ENCODE results near the gene DCAF7. TPM values are rescaled to one million over a fixed set of nuclear protein-coding genes. Genes with fewer than 3 reads are reported as not detected.

The DCAF7 gene
- total RNA-seq, 1 experiment from 2014 or later: 91.5 TPM

DNA sequence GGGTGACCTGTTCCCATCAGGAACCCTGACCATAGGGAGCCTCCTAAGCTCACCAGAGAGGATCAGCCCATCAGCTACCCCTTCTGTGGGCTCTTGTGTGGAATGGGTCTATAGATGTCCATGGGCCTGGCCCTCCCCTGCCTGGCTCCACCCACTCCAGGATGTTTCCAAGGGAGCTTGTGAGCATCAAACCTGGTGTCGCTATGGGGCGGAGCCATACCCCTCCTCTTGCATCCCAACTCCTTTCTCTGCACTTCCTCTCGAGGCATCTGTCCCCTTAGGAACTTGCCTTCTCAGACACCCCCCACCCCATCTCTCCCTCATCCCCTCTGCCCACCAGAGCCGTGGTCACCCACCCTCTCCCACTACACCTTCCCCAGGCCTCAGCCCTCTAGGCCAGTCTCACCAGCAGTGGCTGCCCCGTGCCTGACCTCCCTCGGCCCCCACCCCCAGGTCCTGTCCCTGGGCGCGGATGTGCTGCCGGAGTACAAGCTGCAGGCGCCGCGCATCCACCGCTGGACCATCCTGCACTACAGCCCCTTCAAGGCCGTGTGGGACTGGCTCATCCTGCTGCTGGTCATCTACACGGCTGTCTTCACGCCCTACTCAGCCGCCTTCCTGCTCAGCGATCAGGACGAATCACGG, 16.7 kb upstream of the DCAF7 start (continued):
- TF ChIP-seq AFF4 (CRISPR knock-in tag; IDR thresholded peaks at IDR 0.05; ENCODE audit: borderline replicate concordance) (no peak), E2F4 (CRISPR knock-in tag; IDR thresholded peaks at IDR 0.05; ENCODE audit: borderline replicate concordance, low read depth) (no peak), ZNF671 (CRISPR knock-in tag; IDR thresholded peaks at IDR 0.05) (no peak), NR2C2 (CRISPR knock-in tag; IDR thresholded peaks at IDR 0.05) (no peak), ZNF396 (CRISPR knock-in tag; IDR thresholded peaks at IDR 0.05; ENCODE audit: borderline replicate concordance) (no peak), ZNF232 (CRISPR knock-in tag; IDR thresholded peaks at IDR 0.05) (no peak), ETV6 (CRISPR knock-in tag; IDR thresholded peaks at IDR 0.05) (no peak), ESRRA (CRISPR knock-in tag; IDR thresholded peaks at IDR 0.05; ENCODE audit: borderline replicate concordance) (no peak)
- TF ChIP-seq, protein P1, sequence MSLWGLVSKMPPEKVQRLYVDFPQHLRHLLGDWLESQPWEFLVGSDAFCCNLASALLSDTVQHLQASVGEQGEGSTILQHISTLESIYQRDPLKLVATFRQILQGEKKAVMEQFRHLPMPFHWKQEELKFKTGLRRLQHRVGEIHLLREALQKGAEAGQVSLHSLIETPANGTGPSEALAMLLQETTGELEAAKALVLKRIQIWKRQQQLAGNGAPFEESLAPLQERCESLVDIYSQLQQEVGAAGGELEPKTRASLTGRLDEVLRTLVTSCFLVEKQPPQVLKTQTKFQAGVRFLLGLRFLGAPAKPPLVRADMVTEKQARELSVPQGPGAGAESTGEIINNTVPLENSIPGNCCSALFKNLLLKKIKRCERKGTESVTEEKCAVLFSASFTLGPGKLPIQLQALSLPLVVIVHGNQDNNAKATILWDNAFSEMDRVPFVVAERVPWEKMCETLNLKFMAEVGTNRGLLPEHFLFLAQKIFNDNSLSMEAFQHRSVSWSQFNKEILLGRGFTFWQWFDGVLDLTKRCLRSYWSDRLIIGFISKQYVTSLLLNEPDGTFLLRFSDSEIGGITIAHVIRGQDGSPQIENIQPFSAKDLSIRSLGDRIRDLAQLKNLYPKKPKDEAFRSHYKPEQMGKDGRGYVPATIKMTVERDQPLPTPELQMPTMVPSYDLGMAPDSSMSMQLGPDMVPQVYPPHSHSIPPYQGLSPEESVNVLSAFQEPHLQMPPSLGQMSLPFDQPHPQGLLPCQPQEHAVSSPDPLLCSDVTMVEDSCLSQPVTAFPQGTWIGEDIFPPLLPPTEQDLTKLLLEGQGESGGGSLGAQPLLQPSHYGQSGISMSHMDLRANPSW (CRISPR knock-in tag; conservative IDR thresholded peaks at IDR 0.05; ENCODE audit: low read depth): no peak
- TF ChIP-seq, protein P2, sequence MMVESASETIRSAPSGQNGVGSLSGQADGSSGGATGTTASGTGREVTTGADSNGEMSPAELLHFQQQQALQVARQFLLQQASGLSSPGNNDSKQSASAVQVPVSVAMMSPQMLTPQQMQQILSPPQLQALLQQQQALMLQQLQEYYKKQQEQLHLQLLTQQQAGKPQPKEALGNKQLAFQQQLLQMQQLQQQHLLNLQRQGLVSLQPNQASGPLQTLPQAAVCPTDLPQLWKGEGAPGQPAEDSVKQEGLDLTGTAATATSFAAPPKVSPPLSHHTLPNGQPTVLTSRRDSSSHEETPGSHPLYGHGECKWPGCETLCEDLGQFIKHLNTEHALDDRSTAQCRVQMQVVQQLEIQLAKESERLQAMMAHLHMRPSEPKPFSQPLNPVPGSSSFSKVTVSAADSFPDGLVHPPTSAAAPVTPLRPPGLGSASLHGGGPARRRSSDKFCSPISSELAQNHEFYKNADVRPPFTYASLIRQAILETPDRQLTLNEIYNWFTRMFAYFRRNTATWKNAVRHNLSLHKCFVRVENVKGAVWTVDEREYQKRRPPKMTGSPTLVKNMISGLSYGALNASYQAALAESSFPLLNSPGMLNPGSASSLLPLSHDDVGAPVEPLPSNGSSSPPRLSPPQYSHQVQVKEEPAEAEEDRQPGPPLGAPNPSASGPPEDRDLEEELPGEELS (CRISPR knock-in tag; IDR thresholded peaks at IDR 0.05): no peak
- TF ChIP-seq, protein P3, sequence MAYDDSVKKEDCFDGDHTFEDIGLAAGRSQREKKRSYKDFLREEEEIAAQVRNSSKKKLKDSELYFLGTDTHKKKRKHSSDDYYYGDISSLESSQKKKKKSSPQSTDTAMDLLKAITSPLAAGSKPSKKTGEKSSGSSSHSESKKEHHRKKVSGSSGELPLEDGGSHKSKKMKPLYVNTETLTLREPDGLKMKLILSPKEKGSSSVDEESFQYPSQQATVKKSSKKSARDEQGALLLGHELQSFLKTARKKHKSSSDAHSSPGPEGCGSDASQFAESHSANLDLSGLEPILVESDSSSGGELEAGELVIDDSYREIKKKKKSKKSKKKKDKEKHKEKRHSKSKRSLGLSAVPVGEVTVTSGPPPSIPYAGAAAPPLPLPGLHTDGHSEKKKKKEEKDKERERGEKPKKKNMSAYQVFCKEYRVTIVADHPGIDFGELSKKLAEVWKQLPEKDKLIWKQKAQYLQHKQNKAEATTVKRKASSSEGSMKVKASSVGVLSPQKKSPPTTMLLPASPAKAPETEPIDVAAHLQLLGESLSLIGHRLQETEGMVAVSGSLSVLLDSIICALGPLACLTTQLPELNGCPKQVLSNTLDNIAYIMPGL (CRISPR knock-in tag; IDR thresholded peaks at IDR 0.05): no peak

DNA sequence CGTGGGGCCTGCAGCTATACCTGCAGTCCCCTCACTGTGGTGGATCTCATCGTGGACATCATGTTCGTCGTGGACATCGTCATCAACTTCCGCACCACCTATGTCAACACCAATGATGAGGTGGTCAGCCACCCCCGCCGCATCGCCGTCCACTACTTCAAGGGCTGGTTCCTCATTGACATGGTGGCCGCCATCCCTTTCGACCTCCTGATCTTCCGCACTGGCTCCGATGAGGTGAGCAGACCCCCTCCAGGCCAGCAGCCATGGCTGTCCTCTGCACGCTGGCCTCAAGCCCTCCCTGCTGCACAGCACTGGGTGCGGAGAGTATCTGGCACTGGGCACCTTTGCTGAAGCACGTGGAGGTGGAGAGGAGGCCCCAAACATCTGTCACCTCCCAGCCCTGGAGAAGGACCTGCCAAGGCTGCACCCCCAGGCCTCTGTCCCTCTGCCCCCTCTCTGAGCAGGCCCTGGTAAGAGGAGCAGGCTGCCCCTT, 16.2 kb upstream of the DCAF7 start:
- H3K4me3 Mint-ChIP-seq: no peak overlapping the region
- H3K27ac Mint-ChIP-seq: no peak overlapping the region
- H3K9me3 Mint-ChIP-seq: no peaks in the 10 kb centered on the region
- peaks cover 11% of the 10 kb centered on the region for H3K27me3 Mint-ChIP-seq (ENCODE audit: low read depth)
- ATAC-seq (no peak), DNase-seq (ENCODE audit: low spot score) (no peak)
- H3K36me3 Mint-ChIP-seq: no peaks in the 10 kb centered on the region
- CTCF ChIA-PET: interaction anchor here (0.6 kb wide), 1 partner anchor 39 kb away, joined by 3 read pairs; no protein-coding TSS in a partner anchor
- H3K4me1 Mint-ChIP-seq: peaks cover 18% of the 10 kb centered on the region
- TF ChIP-seq ZNF263 (CRISPR knock-in tag; IDR thresholded peaks at IDR 0.05; ENCODE audit: low read depth) (no peak), MYBL2 (CRISPR knock-in tag; IDR thresholded peaks at IDR 0.05) (no peak), NR2C2 (CRISPR knock-in tag; IDR thresholded peaks at IDR 0.05) (no peak), ZNF671 (CRISPR knock-in tag; IDR thresholded peaks at IDR 0.05) (no peak)
- TF ChIP-seq, protein P4, sequence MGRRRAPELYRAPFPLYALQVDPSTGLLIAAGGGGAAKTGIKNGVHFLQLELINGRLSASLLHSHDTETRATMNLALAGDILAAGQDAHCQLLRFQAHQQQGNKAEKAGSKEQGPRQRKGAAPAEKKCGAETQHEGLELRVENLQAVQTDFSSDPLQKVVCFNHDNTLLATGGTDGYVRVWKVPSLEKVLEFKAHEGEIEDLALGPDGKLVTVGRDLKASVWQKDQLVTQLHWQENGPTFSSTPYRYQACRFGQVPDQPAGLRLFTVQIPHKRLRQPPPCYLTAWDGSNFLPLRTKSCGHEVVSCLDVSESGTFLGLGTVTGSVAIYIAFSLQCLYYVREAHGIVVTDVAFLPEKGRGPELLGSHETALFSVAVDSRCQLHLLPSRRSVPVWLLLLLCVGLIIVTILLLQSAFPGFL (CRISPR knock-in tag; IDR thresholded peaks at IDR 0.05; ENCODE audit: borderline replicate concordance): no peak
- POLR2A ChIA-PET: no interaction called here

All from WTC11 (cell line).